ENCODE measurements around the gene ASCL2. TPM values are rescaled to one million over a fixed set of nuclear protein-coding genes. Genes with fewer than 3 reads are reported as not detected.

The ASCL2 gene
- total RNA-seq, 3 donors from 2014 or later, result 0.96 to 4.8 (median 3.3) TPM

GRCh38 chr11:2229713-2230297, 40.6 kb downstream of the ASCL2 start:
- H3K4me3 ChIP-seq, result no peak overlapping the region
- TF ChIP-seq POLR2AphosphoS5 (IDR thresholded peaks at IDR 0.05), result no peak
- no peak for TF ChIP-seq POLR2A (IDR thresholded peaks at IDR 0.05)
- TF ChIP-seq, protein P1, sequence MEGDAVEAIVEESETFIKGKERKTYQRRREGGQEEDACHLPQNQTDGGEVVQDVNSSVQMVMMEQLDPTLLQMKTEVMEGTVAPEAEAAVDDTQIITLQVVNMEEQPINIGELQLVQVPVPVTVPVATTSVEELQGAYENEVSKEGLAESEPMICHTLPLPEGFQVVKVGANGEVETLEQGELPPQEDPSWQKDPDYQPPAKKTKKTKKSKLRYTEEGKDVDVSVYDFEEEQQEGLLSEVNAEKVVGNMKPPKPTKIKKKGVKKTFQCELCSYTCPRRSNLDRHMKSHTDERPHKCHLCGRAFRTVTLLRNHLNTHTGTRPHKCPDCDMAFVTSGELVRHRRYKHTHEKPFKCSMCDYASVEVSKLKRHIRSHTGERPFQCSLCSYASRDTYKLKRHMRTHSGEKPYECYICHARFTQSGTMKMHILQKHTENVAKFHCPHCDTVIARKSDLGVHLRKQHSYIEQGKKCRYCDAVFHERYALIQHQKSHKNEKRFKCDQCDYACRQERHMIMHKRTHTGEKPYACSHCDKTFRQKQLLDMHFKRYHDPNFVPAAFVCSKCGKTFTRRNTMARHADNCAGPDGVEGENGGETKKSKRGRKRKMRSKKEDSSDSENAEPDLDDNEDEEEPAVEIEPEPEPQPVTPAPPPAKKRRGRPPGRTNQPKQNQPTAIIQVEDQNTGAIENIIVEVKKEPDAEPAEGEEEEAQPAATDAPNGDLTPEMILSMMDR (IDR thresholded peaks at IDR 0.05), result no peak
- intact Hi-C loops (cut with DNase I; ENCODE audit: low total_unique reads), result no loop called here
- H3K36me3 ChIP-seq, result no peaks in the 10 kb centered on the region
- DNase-seq (ENCODE audit: low spot score in 2 of 2), result no peak
- H3K27ac ChIP-seq, result no peak overlapping the region
- H3K27me3 ChIP-seq, result no peaks in the 10 kb centered on the region
- H3K9me3 ChIP-seq, result peaks cover 4 to 13% of the 10 kb centered on the region in 2 donors
- H3K4me1 ChIP-seq, result no peaks in the 10 kb centered on the region

DNA sequence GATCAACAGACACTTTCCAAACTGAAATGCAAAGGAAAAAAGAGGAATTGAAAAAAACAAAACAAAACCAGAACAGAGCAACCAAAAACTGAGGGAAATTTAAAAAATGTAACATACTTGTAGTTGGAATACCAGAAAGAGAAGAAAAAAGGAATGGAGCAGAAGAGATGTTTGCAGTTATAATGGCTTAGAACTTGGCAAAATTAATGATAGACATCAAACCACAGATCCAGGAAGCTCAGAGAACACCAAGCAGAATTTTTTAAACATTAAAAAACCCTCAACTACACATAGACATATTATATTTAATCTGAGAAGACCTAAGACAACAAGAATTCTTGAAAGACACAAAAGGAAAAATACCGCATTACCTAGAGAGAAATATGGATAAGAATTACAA, 46.1 kb downstream of the ASCL2 start:
- DNase-seq (ENCODE audit: low spot score in 2 of 2), result no peak
- no peaks in the 10 kb centered on the region for H3K4me1 ChIP-seq
- TF ChIP-seq, protein P1 (IDR thresholded peaks at IDR 0.05), result no peak
- TF ChIP-seq POLR2A (IDR thresholded peaks at IDR 0.05), result no peak
- no peak for TF ChIP-seq POLR2AphosphoS5 (IDR thresholded peaks at IDR 0.05)
- no peak overlapping the region for H3K27ac ChIP-seq
- H3K9me3 ChIP-seq, result peaks cover under 1 to 1% of the 10 kb centered on the region in 2 donors
- no peaks in the 10 kb centered on the region for H3K27me3 ChIP-seq
- H3K36me3 ChIP-seq, result no peaks in the 10 kb centered on the region
- no peak overlapping the region for H3K4me3 ChIP-seq
- intact Hi-C loops (cut with DNase I; ENCODE audit: low total_unique reads), result no loop called here

DNA sequence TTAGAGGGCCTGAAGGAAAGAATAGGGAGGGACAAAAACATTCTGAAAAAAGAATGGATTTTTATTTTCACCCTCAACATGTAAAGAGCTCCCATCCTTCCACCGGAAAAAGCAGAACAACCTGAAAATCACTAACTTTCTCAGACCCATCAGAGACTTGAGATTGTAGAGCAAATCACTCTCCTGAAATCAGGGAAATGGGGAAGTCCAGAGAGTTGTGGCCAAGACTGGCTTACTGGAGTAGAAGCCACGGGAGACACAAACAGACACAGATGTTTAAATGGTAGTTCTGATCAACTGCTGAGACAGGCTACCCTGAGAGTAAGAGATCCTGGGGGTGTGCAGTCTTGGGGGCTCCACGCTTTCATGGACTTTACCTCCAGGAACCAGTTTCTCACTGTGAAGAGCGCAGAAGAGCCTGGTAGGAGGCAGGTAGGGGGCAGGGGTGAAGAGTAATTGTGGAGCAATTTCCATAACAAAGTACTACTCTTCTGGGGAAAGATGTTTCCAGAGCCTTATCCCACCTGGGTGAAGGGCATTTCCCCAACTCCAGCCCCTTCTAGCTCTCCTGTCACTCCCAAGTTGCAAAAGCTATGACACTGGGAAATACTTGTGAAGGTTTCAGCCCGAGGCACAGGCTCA, 47.1 kb downstream of the ASCL2 start:
- DNase-seq (ENCODE audit: low spot score in 2 of 2), result no peak
- H3K27ac ChIP-seq, result no peak overlapping the region
- no peak overlapping the region for H3K4me3 ChIP-seq
- H3K9me3 ChIP-seq, result no peaks in the 10 kb centered on the region
- no peaks in the 10 kb centered on the region for H3K27me3 ChIP-seq
- no peak for TF ChIP-seq POLR2A (IDR thresholded peaks at IDR 0.05)
- TF ChIP-seq POLR2AphosphoS5 (IDR thresholded peaks at IDR 0.05), result no peak
- TF ChIP-seq, protein P1 (IDR thresholded peaks at IDR 0.05), result no peak
- no peaks in the 10 kb centered on the region for H3K4me1 ChIP-seq
- no peaks in the 10 kb centered on the region for H3K36me3 ChIP-seq
- intact Hi-C loops (cut with DNase I; ENCODE audit: low total_unique reads), result no loop called here

- Histone ChIP-seq H3K27ac (no peak overlapping the region), H3K36me3 (no peaks in the 10 kb centered on the region), H3K4me1 (no peaks in the 10 kb centered on the region), H3K4me3 (no peak overlapping the region), H3K9me3 (no peaks in the 10 kb centered on the region), H3K27me3 (no peaks in the 10 kb centered on the region)
- TF ChIP-seq, protein P1 (IDR thresholded peaks at IDR 0.05), result no peak
- TF ChIP-seq POLR2AphosphoS5 (IDR thresholded peaks at IDR 0.05) (no peak), POLR2A (IDR thresholded peaks at IDR 0.05) (no peak)
- intact Hi-C loops (cut with DNase I; ENCODE audit: low total_unique reads), result no loop called here
- no peak for DNase-seq (ENCODE audit: low spot score in 2 of 2)
Measured at GRCh38 chr11:2222451-2222850, 47.9 kb downstream of the ASCL2 start.

GRCh38 chr11:2221591-2221990, 48.8 kb downstream of the ASCL2 start:
- intact Hi-C loops (cut with DNase I; ENCODE audit: low total_unique reads), result no loop called here
- DNase-seq (ENCODE audit: low spot score in 2 of 2), result no peak
- TF ChIP-seq, protein P1 (IDR thresholded peaks at IDR 0.05), result no peak
- TF ChIP-seq POLR2A (IDR thresholded peaks at IDR 0.05) (no peak), POLR2AphosphoS5 (IDR thresholded peaks at IDR 0.05) (no peak)
- H3K36me3 ChIP-seq, result no peaks in the 10 kb centered on the region
- H3K9me3 ChIP-seq, result no peaks in the 10 kb centered on the region
- no peak overlapping the region for H3K27ac ChIP-seq
- no peaks in the 10 kb centered on the region for H3K27me3 ChIP-seq
- no peaks in the 10 kb centered on the region for H3K4me1 ChIP-seq
- H3K4me3 ChIP-seq, result no peak overlapping the region
